ENCODE data around the gene GEMIN4.
"Not testable (repeated sequence)": the region's sequence is repeated elsewhere in the genome, so short reads cannot be mapped to it uniquely, and the experiment has no call there.

GEMIN4 gene

DNA sequence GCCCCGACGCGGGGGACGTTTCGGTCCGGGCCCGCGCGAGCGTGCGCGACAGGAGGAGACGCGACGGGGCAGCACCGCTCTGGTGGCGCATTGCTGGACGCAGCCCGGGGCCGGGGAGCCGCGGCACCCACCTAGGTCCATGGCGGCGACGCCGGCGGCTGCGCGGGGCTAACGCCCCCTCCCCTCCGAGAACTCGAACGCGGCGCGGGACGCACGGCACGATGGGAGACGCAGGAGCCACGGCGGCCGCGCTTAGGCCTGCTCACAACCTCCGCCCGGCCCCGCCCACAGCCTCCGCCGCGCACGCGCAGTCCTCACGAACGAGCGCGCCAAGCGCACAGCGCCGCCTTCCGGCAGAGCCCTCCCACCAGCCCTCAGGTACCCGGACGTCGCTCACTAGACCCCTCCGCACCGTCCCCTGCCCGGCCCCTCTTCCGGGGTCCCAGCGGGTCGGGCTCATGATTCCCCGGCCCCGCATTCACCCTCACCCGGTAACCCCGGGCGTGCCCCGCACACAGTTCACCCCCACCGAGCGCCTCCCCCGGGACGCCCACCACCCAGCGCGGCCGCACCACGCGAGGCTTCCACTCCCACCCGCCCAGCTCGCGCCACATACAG lies at the start of gene GEMIN4:
GEMIN4 (minus strand) TSS at position 263 of the 618 bp plus-strand sequence; CDS start at position 141, 122 bp downstream.
- peak; percentile 93 for DNase-seq (ENCODE audit: low spot score)

GRCh38 chr17:801660-802059 lies 49.6 kb upstream of the GEMIN4 start:
- DNase-seq (ENCODE audit: low spot score), result no peak

DNA sequence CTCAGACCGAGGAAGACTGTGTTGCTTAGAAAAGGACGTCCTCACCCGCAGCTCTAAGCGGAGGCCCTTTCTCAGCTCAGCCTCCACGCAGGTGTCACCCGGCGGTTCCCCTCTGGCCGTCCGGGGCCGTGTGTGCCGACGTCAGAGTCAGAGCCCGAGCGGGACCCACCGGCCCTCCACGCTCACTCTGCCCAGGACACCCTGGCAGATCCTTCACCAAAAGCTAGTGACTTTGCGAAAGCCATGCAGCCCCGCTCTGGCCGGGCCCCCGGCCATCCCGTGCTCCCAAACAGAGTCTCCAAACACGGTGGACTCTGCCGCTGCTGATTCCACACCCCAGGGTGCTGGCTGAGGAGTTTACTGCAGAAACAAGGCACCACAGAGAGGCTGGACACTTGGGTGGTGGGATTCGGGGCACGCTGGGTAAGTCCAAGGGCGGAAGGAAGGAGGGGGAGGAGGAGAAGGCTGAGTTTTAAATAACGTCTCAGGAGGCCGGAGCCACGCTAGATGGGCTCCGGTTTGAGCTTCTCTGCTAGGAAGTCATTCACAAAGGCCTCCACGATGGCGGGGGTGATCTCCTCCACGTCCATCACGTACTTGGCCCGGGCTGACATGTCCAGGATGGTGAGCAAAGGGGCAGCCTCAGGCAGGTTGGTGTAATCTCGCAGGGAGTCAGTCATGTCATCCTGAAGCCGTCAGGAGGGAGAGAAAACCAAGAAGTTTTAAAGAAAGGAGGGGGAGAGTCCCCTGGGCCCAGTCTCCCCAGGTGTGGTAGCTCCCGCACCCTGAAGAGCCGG lies 48.6 kb upstream of the GEMIN4 start:
- DNase-seq (ENCODE audit: low spot score), result no peak

DNA sequence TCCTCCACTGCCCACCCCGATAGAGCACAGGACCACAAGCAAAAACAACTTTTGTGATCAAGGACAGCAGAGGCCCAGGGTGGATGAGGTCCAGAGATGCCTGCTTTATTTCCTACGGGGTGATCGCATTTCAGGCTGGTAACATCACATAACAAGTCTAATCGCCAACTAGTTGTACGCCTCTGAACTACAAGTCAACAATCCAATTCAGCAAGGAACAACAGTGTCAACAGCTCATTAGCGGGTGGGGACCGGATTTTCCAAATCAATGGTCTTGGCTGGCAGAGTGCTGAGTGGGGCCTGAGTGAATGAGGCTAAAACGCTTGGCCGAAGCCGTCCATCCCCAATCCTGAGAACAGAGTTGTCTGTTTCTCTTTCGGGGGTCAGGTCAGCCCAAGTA lies 47.2 kb upstream of the GEMIN4 start:
- DNase-seq (ENCODE audit: low spot score), result no peak

- DNase-seq (ENCODE audit: low spot score), result no peak
Observed at GRCh38 chr17:798246-798645, 46.2 kb upstream of the GEMIN4 start.

GRCh38 chr17:797236-797840 lies 45.3 kb upstream of the GEMIN4 start:
- DNase-seq (ENCODE audit: low spot score), result no peak

DNA sequence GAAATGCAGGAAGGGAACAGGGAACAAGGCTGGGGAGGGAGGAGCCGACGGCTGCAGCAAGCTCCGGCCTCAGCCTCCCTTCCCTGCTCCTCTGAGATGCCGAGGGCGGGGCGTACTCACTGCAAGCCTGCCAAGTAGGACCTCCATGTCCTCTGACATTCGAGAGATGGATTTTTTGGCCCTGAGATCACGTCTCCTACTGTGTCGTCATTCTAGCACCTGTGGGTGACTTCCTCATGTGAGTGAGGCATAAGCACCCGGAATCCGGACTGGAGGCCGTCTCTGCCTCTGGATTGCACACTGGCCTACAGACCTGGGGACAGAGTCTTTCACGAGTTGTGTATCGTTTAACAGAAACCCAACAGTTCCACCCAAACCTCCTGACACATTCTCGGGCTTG lies 44.5 kb upstream of the GEMIN4 start:
- DNase-seq (ENCODE audit: low spot score), result no peak

GRCh38 chr17:795721-796120 lies 43.7 kb upstream of the GEMIN4 start:
- DNase-seq (ENCODE audit: low spot score), result no peak

- DNase-seq (ENCODE audit: low spot score), result no peak
Observed at GRCh38 chr17:795276-795675, 43.2 kb upstream of the GEMIN4 start.

GRCh38 chr17:794876-795275 lies 42.8 kb upstream of the GEMIN4 start:
- peak; percentile 83 for DNase-seq (ENCODE audit: low spot score)

- DNase-seq (ENCODE audit: low spot score), result no peak
Observed at GRCh38 chr17:792277-792676, 40.2 kb upstream of the GEMIN4 start.

DNA sequence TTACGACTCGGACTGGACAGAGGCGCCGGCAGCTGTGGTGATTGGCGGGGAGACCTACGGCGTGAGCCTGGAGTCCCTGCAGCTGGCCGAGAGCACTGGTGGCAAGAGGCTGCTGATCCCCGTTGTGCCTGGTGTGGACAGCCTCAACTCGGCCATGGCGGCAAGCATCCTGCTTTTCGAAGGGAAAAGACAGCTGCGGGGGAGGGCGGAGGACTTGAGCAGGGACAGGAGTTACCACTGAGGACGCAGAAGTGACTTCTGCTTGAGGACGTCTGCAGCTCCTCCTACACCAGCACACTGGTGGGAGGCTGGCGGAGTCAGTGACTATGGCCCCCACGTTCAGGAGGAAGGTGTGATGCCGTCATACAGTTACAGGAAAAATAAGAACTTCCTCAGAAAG lies 39.8 kb upstream of the GEMIN4 start:
- DNase-seq (ENCODE audit: low spot score), result no peak

- not testable (repeated sequence) for DNase-seq (ENCODE audit: low spot score)
Observed at GRCh38 chr17:790874-791247, 38.8 kb upstream of the GEMIN4 start.

GRCh38 chr17:789931-790873 lies 38.1 kb upstream of the GEMIN4 start:
- not testable (repeated sequence) for DNase-seq (ENCODE audit: low spot score)

GRCh38 chr17:789160-789840 lies 37.2 kb upstream of the GEMIN4 start:
- no peak for DNase-seq (ENCODE audit: low spot score)

- DNase-seq (ENCODE audit: low spot score), result no peak
Observed at GRCh38 chr17:788551-788950, 36.5 kb upstream of the GEMIN4 start.

GRCh38 chr17:787641-788221 lies 35.7 kb upstream of the GEMIN4 start:
- DNase-seq (ENCODE audit: low spot score), result no peak

DNA sequence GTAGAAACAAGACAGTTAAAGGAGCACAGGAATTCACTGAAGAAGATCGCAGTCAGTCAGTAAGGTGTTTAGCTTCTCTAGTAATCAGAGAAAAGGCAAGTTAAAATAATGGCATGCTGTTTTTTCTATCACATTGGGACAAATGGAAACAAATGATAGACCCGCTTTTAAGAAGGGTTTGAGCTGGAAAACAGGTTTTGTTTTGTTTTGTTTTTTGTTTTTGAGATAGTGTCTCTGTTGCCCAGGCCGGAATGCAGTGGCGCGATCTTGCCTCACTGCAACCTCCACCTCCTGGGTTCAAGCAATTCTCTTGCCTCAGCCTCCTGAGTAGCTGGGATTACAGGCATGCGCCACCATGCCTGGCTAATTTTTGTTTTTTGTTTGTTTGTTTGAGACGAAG lies 33.8 kb upstream of the GEMIN4 start:
- DNase-seq (ENCODE audit: low spot score), result not testable (repeated sequence)

DNA sequence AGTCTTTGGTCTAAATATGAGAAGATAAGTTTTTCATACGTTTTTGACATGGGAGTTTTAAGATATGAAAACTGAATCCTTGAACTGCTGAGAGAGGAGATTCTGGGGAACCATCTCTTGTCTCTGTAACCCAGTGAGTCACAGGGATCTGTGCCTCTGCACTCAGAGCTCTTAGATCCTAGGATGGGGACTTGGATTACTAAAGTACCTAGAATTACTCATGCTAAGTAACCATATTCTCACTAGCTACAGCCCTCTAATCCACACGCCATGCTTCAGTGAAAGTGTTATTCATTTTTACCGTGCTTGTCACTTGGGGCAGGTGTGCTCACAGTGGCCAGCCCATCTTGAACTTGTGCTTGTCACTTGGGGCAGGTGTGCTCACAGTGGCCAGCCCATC lies 32.1 kb upstream of the GEMIN4 start:
- DNase-seq (ENCODE audit: low spot score), result no peak

- peak; percentile 93 for DNase-seq (ENCODE audit: low spot score)
Observed at GRCh38 chr17:781805-782731, 30.0 kb upstream of the GEMIN4 start, which contains the start of the genes GLOD4 and MRM3. Gene GLOD4, minus strand, starts transcription at chr17:782280. Its CDS starts 25 bp downstream, at chr17:782255. Gene MRM3, plus strand, starts transcription at chr17:782353. Its CDS starts 26 bp downstream, at chr17:782379.
